ENCODE data around the gene SLC16A9.
"Not testable (repeated sequence)": the region's sequence is repeated elsewhere in the genome, so short reads cannot be mapped to it uniquely, and the experiment has no call there.

The SLC16A9 gene

GRCh38 chr10:59734014-59734462 is 24.4 kb upstream of the SLC16A9 start:
- no peak for TF ChIP-seq ZNF274 (IDR thresholded peaks at IDR 0.05; ENCODE audit: low read depth, low read length)
- H3K4me3 ChIP-seq (ENCODE audit: low read length): no peak overlapping the region

GRCh38 chr10:59733321-59734013 is 23.8 kb upstream of the SLC16A9 start:
- H3K4me3 ChIP-seq (ENCODE audit: low read length): not testable (repeated sequence)

GRCh38 chr10:59732849-59733248 is 23.2 kb upstream of the SLC16A9 start:
- H3K4me3 ChIP-seq (ENCODE audit: low read length): not testable (repeated sequence)

- H3K4me3 ChIP-seq (ENCODE audit: low read length): not testable (repeated sequence)
Observed at GRCh38 chr10:59729167-59729566, 19.5 kb upstream of the SLC16A9 start.

- H3K4me3 ChIP-seq (ENCODE audit: low read length): no peak overlapping the region
- no peak for TF ChIP-seq ZNF274 (IDR thresholded peaks at IDR 0.05; ENCODE audit: low read depth, low read length)
Observed at GRCh38 chr10:59724098-59724938, 14.7 kb upstream of the SLC16A9 start.

- no peak overlapping the region for H3K4me3 ChIP-seq (ENCODE audit: low read length)
- TF ChIP-seq ZNF274 (IDR thresholded peaks at IDR 0.05; ENCODE audit: low read depth, low read length): no peak
Observed at GRCh38 chr10:59720377-59720776, 10.7 kb upstream of the SLC16A9 start.

- no peak overlapping the region for H3K4me3 ChIP-seq (ENCODE audit: low read length)
- no peak for TF ChIP-seq ZNF274 (IDR thresholded peaks at IDR 0.05; ENCODE audit: low read depth, low read length)
Observed at GRCh38 chr10:59719374-59719773, 9.7 kb upstream of the SLC16A9 start.

- no peak for TF ChIP-seq ZNF274 (IDR thresholded peaks at IDR 0.05; ENCODE audit: low read depth, low read length)
- no peak overlapping the region for H3K4me3 ChIP-seq (ENCODE audit: low read length)
Observed at GRCh38 chr10:59718257-59718656, 8.6 kb upstream of the SLC16A9 start.

- TF ChIP-seq ZNF274 (IDR thresholded peaks at IDR 0.05; ENCODE audit: low read depth, low read length): no peak
- no peak overlapping the region for H3K4me3 ChIP-seq (ENCODE audit: low read length)
Observed at GRCh38 chr10:59713196-59713821, 3.7 kb upstream of the SLC16A9 start.

GRCh38 chr10:59711871-59712494 is 2.3 kb upstream of the SLC16A9 start:
- no peak for TF ChIP-seq ZNF274 (IDR thresholded peaks at IDR 0.05; ENCODE audit: low read depth, low read length)

GRCh38 chr10:59708816-59709394 is 745 bp downstream of the SLC16A9 start:
- no peak for TF ChIP-seq ZNF274 (IDR thresholded peaks at IDR 0.05; ENCODE audit: low read depth, low read length)
- H3K4me3 ChIP-seq (ENCODE audit: low read length): peak overlapping the region; percentile 75

More at GRCh38 chr10:59711871-59712494, 2.3 kb upstream of the SLC16A9 start:
- no peak overlapping the region for H3K4me3 ChIP-seq (ENCODE audit: low read length)

- H3K4me3 ChIP-seq (ENCODE audit: low read length): no peak overlapping the region
- TF ChIP-seq ZNF274 (IDR thresholded peaks at IDR 0.05; ENCODE audit: low read depth, low read length): no peak
Observed at GRCh38 chr10:59706851-59707797, 2.5 kb downstream of the SLC16A9 start.

GRCh38 chr10:59705931-59706330 is 3.7 kb downstream of the SLC16A9 start:
- no peak for TF ChIP-seq ZNF274 (IDR thresholded peaks at IDR 0.05; ENCODE audit: low read depth, low read length)
- H3K4me3 ChIP-seq (ENCODE audit: low read length): no peak overlapping the region

Measured in GM08714 (cell line).